Non-pigmented ciliary epithelial cell (primary cell): ENCODE results near the gene RASAL1.

Source experiments
- DNase-seq: peaks from one replicate; pipeline ENCODE4 v3.0.0-alpha.2; 2010; ENCODE audit warnings: low read depth

Gene RASAL1

DNA sequence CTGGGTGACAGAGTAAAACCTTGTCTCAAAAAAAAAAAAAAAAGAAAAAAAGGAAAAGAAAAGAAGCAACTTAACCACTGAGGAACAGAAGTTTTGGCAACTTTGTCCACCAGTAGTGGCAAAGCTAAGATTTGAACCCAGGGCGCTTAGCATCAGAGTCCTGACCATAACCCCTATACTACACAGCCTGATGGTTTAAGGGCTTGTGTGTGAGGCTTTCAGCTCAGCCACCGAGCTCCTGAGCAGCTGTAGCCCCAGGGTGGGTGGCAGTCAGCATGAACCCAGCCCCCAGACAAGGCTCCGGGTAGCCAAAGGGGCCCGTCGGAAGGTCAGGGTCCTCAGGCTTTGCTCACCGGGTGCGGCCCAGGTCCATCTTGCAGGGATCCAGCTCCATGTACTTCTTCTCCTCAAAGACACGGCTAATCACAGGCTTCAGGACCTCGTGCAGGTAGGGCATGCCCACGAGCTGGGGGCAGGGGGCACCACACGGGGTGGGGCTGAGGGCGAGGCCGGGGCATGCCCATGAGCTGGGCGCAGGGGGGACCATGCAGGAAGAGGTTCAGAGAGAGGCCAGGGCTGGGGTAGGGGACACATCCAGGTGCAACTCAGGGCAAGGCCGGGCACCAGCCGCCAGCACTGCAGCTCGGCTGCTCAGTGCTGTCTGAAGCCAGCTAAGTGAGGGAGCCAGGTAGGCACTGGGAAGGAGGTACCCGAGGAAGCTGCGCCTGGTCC, 20.9 kb downstream of the RASAL1 start:
- DNase-seq, result no peak

DNA sequence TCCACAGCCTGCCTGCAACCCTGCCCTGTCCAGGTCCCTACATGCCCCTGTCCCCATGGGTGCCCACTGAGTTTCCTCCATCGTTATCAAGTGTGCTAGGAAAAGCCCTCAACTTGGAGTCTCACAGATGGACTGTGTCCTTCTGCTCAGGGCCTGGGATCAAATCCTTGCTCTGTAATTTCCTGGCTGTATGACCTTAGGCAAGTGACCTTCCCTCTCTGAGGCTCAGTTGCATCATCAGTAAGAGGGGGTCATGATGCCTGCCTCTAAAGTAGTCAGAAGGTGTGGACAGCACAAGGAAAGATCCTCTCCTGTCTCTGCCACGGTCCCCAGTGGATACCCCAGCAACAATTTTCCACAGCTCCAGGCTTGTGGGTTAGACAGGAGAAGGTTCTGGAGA, 22.2 kb downstream of the RASAL1 start:
- no peak for DNase-seq

DNA sequence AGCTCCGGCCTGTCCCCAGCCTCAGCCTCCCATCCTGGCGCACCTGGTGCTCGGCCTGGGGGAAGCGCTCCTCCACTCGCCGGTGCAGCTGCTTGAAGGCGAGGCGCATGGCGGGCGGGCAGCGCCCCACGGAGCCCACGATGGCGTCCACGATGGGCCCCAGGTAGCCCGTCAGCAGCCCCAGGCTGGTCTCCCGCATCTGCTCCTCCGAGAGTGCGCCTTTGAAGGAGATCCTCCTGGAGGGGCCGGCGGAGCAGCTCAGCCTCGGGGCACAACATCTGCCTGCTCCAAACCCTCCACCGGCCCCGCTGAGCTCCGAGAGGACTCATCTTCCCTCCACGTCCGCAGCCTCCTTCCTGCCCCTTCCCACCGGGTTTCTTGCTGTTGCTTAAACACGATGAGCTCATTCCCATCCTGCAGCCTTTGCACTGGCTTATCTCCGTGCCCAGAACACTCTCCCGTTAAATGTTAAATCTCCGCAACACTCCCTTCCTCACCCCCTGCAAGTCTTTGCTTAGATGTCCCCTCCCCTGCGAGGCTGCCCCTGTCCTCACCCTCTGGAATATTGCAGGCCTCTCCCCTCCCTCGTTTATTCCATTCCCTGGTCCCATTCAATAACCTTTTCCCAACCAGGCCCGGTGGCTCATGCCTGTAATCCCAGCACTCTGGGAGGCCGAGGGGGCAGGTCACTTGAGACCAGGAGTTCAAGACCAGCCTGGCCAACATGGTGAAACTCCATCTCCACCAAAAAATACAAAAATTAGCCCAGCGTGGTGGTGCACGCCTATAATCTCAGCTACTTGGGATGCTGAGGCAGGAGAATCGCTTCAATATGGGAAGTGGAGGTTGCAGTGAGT, 23.3 kb downstream of the RASAL1 start:
- DNase-seq, result no peak

DNA sequence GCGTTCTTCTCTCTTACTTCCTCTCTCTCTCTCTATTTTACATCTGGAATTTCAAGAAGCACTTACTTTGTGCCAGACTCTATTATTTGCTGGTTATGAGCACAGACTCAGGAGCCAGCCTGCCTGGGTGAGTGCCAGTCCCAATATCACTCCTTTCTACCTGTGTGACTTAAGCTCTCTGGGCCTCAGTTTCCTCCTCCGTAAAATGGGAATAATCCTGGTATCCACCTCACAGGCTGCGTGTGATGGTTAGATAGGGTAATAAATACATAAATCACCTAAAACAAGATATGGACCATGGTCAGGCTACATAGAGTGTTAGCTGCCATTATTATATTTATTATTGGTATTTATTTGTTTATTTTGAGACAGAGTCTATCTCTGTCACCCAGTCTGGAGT, 24.3 kb downstream of the RASAL1 start:
- no peak for DNase-seq

DNA sequence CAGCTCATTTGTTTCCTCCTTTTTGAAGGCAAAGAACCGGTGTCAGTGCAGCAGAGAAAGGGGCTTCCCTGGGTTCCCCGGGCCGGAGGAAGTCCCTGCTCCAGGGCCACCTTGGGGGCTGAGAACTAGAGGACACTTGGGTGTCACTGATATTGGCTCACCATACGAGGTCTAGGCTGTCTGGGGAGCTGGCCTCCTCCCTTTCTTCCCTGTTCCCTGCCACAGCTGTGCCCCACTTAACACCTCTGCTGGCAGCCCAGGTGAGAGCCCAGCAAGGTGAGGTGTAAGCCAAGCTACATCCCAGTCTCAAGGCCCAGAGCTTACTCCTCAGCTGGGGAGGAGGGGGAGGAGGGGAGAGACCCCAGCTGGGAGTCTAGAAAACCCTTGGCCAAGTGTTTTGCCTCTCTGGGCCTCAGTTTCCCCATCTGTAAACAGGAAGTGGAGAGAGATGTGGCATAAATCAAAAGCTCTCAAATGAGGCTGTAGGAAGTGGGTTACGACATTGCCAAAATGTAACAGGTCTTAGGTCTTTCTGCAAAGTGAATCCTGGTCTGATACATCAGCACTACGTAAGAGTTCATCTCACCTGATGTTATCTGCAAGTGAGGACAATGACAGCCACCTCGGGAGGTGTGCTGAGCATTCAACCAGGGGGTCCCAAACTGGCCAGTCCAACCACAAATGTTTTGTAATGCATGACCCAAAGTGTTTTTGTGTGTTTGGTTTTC, 25.5 kb downstream of the RASAL1 start:
- no peak for DNase-seq

DNA sequence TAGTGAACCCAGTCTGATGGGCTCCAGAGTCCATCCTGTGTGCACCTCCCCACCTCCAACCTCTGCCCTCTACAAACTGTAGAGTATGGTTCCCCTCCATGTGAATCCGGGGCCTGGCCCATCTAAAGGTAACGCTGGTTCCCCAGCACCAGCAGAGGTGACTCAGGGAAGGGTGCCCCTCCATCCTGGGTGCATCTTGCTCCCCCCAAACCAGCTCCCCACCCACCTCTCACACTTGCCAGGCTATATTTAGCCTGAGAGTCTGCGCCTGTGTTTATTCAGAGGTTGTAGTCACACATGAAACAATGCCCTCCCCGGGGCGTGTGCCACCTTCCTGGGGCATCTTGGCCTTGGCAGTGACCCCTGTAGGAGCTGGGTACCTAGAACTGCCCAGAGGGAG, 26.2 kb downstream of the RASAL1 start:
- no peak for DNase-seq

DNA sequence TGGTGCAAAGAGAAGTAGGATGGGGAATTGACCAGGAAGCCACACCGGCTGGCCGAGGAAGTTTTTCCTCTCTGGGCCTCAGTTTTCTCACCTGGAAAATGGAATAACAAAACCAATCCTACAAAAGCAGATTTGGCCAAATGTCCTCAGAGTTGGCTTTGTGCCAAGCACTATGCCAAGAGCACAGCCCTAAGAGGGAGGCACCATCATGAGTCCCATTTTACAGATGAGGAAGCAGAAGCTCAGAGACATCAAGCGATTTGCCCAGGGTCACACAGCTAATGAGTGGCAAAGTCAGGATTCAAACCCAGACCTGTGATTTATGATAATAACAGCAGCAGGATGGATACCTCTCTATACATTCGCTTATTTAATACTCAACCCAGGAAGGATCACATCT, 27.3 kb downstream of the RASAL1 start:
- DNase-seq, result no peak

DNA sequence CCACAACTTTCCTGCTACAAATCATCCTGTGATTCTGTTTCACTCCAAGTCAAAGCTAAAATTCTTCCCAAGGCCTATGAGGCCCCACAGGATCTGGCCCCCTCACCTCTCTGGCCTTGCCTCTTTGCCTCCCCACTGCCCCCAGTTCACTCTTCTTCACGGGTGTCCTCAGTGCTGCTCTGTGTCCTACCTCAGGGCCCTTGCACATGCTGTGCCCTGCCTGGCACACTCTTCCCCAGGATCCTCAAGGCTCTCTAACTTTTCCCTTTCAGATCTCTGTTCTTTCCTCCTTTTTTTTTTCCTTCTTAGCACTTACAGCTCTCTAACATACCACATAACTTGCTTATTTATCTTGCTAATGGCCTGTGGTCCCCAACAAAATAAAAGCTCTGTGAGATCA, 29.2 kb downstream of the RASAL1 start:
- no peak for DNase-seq

DNA sequence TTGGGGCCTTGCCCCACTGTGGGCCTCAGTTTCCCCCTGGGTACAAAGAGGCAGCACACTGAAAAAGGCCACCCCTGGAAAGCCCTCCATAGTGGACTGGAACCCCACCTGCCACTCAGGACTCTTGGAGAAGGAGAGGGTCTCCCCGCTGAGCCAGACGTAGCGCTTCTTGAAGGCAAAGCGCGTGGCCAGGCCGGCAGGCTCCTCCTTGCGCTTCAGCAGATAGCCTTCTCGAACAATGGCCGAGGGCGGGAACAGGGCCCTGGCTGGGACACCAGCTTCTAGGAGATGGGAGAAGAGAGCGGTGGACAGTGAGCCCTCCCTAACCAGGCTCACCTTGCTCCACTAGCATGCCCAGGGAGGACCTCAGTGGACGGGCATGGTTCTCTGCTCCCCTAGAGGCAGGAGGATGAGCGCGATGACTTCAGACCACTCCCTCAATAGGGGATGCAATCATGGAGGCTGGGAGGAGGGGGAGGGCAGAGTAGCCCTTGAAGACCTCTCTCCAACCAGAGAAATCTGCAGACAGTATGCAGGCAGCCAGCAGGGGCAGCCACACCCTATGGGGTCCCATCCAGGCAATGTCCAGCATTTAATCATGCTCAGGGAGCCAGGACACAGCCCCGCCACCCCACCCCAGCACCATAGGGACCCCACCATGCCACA, 29.8 kb downstream of the RASAL1 start:
- no peak for DNase-seq

DNA sequence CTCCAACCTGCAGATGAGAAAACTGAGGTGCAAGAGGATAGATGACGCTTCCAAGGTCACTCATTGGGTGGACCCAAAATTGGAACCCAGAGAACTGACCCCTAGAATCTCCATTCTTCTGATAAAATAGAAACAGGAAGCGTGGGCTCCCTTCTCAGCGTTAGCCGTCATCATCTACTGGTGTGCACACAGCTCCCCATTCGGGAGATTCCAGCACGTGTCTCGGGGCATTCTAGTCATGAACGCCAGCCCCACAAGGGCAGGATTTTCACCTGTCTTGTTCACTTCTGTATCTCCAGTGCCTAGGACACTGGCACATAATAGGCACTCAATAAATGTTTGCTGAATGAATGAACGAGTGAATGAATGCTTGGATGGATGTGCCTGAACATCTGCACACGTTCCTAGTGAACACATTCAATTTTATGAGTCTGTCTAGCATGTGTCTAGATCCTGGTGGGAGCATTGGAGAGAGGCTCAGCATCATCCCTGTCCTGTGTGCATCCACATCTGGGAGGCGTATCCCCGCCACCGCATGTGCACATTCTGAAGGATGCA, 30.5 kb downstream of the RASAL1 start:
- no peak for DNase-seq

DNA sequence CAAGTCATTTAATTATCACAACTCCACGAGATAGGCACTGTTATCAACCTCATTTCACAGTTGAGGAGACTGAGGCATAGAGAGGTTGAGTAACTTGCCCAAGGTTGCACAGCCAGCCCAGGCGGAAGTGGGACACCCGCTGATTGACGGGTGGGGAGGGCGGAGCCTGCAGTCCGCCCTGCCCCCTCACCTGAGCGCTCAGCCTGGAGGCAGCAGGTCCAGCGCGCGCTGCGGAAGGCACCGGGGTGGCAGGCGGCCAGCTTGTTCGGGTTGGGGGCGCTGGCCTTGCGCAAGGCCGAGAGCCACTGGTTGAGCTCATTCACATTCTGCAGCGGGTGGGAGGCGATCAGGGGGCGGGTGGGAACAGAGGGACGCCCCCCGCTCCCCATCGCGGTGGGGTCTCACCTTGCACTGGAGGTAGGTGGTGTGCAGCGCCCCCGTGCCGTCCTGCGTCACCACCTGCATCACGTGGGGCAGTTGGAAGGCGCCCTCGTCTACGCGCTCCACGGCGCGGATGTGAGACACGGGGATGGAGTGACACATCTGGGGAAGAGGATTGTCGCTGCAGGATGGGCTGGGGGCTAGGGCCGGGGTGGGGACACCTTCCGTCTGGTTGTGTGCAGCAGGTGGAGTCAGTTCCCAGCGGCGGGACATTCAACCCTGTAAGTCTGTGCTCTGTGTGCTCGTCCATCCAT, 31.7 kb downstream of the RASAL1 start:
- no peak for DNase-seq

DNA sequence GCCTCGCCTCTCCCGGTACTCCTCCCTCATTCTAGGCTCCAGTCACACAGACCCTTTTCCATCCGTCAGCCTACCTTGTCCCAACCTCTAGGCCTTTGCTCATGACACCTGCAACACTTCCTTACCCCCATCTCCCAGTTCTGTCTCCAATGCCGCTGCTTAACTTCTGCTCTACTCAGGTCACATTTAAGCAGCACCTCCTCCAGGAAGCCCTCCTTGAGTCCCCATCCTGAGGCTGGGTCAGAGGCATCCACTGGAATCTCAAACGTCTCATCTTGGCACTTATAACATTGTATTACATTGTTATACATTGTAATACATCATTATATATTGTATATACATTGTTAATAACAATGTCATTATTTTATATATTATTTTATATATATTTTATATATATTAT, 32.8 kb downstream of the RASAL1 start:
- no peak for DNase-seq

DNA sequence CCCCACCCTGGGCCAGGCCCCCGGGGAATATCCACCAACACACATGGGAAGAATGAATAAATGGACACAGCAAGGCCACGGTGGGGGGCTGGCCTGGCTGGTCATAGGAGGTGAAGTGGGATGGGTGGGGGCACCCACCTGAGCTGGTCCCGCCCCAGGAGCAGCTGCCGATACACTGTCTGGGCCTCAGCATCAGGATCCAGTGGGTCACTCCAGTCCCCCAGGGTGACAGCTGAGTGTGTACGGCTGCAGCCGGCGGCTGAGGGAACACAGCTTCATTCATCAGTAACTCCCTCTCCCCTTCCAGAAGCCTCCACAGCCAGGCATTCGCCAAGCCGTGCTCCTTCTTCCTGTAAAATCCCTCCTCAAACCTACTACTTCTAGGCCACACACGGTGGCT, 33.8 kb downstream of the RASAL1 start:
- no peak for DNase-seq

DNA sequence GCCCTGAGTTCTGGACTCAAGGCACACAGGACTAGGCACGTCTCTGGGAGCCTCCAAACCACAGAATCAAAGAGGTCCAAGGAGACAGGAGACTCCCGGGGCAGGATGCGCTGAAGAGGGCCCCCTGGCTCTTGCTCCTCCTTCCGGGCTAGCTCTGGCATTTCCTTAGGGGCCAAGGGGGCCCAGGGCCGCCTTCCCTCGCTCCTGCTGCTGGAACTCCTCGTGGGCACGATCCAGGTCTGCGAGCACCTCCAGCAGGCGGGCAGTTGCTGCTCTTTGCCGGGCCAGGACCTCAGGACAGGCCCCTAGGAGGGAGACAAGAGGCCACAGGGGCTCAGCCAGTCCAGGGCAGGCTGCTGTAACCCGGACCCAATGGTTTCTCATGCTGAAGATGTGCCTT, 35.8 kb downstream of the RASAL1 start:
- no peak for DNase-seq

DNA sequence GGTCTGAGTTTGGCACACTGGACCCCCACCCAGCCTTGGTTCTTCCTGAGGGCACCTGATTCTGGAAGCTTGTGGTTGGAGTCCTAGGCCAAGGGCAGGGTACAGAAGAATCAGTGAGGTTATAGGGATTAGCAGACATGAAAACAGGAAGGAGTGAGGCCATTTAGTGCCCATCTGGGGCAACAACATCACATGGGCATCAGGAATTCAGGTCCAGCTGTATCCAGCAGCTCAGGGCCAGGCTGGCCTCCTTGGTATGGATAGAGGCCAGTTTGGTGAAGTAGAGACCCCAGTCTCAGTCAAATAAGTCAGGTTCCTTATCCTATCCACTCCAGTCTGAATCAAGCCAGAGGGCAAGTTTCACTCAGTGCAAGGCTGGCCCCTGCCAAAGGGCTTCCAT, 36.2 kb downstream of the RASAL1 start:
- DNase-seq, result no peak

DNA sequence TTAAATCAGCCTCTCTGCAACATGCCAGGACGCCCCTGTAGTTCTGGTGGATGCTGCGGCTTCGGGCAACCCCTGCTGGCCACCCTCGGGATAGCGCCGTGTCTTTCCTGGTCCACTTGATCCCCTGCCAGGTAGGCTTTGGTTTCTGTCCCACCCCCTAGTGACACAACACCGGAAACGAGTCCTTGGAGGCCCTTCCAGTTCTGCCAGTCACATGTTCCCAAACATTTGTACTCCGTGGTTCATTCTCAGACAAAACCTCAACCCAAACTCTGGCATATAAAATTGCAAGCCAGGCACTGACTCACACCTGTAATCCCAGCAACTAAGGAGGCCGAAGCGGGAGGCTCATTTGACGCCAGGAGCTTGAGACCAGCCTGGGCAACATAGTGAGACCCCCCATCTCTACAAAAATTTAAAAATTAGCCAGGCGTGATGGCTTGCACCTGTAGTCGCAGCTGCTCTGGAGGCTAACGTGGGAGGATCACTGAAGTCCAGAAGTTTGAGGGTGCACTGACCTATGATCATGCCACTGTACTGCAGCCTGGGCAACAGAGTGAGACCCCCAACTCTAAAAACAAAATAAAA, 37.0 kb downstream of the RASAL1 start:
- DNase-seq, result peak; percentile 48

DNA sequence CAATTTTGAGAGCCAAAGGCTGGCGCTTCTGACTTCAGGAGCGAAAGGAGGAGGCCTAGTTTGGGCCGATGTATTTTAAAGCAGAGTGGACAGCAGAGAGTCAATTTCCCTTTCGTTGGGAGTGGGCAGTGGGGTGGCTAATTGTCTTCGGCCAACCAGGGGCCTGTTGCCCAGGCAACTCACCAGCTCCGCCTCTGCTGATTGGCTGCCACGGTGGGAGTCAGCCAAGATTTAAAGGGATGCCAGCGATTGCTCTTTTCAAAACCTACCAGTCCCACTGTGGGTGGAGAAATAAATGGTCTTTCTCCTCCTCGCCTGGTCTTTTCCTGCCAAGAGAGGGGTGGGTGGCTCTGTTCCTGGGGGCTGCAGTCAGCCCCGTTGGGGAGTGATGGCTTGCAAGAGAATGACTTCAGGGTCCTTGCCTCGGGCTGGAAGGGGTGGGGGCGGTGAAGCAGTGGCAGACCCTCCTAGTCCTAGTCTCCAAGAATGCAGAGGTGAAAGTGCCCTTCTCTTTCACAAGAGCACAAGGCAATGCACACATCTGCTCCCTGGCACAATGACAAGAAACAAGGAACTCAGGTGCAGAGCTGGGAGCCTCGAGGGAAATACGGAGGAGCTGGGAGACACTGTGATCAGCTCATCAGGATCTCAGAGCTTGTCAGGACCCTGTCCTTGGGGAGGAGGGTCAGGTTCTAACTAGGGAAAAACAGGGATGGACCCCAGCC, 37.7 kb downstream of the RASAL1 start:
- DNase-seq, result no peak

DNA sequence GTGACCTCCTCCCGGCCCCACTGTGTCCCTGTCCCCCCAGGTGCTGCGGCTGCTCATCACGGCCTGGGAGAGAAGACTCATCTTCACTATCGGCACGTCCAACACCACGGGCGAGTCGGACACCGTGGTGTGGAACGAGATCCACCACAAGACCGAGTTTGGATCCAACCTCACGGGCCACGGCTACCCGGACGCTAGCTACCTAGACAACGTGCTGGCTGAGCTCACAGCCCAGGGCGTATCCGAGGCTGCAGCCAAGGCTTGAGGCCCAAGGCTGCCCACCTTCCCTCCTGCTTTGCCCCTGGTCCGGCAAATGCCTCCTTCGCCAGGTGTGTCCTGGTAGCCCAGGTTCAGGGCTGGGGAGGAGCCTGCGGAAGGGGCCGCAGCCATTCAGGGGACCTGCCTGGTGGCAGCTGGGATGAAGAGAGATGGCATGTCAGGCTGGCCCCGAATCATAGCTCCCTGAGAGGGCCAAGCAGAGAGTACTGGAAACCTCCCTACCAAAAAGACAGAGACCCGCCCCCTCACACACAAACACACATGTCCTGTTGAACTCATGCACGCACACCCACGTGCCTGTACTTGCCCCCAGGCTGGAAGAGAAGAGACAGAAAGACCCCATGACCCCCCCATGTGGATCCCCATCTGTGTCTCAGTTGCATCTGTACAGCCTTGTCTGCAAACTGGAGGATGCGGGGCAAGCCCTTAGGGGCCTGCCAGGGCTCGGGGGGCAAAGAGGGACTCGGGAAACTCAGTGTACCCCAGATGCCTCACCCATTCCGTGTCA, 38.7 kb downstream of the RASAL1 start:
- DNase-seq, result no peak

DNA sequence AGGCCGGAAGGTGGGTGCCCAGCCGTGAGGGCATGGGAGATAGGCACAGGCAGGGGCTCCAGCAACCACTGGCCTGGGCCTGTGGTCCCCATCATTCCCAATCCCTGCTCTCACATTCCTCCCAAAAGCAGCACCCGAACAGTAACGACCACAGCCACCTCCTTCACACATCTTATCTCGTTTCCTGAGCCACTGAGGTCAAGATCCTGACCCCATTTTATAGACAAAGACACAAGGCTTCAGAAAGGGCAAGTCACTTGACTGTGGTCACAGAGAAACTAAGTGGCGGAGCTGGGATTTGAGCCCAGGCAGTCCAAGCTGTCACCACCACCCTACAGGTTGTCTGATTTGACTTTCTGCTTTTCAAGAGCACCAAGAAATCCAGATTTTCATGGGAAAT, 40.2 kb downstream of the RASAL1 start:
- no peak for DNase-seq

DNA sequence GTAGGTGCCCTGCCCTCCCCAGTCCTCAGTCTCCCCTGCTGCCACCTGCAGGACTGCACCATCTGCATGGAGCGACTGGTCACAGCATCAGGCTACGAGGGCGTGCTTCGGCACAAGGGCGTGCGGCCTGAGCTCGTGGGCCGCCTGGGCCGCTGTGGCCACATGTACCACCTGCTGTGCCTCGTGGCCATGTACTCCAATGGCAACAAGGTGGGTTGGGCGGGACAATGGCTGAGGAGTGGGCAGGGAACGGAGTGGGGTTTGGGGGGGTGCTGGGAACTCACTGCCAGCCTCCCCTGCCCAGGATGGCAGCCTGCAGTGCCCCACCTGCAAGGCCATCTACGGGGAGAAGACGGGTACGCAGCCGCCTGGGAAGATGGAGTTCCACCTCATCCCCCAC, 40.8 kb downstream of the RASAL1 start:
- DNase-seq, result no peak
